HT-29 (cell line): ENCODE results near the gene CACNA1F. TPM values are rescaled to one million over a fixed set of nuclear protein-coding genes. Genes with fewer than 3 reads are reported as not detected.
A peak's percentile ranks its signal among the peaks of the same experiment; 100 is the strongest.

Experiments
- DNase-seq: peaks from one replicate; pipeline ENCODE4 v3.0.0-alpha.2; 2015; ENCODE audit warnings: low spot score
- total RNA-seq: library from RNA; depleted of rRNA; stranded (reverse); fragments of >200 nt; shearing (Covaris generic); gene quantifications from 2 replicates; pipeline ENCODE4 v1.2.3, GENCODE V29; 2014; rRNA removed

CACNA1F gene
- not detected in 2 replicates for total RNA-seq

- DNase-seq, result no peak
Observed at GRCh38 chrX:49233176-49233575, at the start of gene CACNA1F. TSS of gene CACNA1F (minus strand) at chrX:49233340. CDS start at chrX:49233309, 31 bp downstream.

DNA sequence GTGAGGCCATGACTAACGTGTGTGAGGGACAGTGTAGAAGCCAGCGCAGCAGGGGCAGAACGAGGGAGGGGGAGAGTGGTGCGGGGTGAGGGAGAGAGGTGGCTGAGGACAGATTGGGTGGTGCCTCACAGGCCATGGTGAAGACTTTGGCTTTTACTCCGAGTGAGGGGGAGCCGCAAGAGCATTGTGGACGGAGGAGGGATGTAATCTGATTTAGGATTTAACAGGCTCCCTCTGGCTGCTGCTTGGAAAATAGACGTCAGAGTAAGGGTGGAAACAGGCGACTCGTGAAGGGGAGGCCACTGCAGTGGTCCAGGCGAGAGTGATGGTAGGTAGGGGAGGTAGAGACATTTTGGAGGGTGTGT, 49.5 kb upstream of the CACNA1F start:
- DNase-seq, result peak; percentile 33

DNA sequence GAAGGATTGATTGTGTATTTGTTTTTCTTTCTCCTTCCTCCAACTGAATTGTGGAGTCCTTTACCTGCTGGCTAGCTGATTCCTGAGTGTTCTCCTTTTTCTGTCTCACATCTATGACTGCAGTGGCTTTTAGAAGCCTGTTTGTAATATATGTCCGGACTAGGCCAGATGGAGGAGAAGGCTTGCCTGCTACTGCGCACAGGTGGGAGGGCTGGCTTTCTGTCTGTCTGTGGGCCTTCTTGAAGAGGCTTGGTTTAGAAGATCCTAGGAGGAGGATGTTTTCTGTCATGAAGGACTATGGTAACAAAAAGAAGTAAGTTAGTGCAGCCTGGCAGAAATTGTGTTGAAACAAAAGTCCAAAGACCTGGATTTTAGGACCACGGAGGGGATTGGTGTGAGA, 44.9 kb upstream of the CACNA1F start:
- no peak for DNase-seq

DNA sequence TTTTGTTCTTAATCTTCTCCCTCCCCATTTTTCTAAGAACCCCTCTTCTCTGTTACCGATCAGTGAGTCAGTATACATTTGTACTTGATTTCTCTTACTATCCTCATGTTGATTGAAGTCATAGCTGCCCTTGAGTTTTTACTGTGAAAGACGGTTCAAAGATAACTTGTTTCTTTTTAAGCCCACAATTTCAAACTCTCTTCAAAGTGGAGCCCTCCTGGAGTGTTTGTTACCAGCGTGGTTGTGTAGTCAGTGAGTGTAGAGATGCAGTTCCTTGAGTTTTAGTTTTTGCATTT, 44.3 kb upstream of the CACNA1F start:
- DNase-seq, result no peak

DNA sequence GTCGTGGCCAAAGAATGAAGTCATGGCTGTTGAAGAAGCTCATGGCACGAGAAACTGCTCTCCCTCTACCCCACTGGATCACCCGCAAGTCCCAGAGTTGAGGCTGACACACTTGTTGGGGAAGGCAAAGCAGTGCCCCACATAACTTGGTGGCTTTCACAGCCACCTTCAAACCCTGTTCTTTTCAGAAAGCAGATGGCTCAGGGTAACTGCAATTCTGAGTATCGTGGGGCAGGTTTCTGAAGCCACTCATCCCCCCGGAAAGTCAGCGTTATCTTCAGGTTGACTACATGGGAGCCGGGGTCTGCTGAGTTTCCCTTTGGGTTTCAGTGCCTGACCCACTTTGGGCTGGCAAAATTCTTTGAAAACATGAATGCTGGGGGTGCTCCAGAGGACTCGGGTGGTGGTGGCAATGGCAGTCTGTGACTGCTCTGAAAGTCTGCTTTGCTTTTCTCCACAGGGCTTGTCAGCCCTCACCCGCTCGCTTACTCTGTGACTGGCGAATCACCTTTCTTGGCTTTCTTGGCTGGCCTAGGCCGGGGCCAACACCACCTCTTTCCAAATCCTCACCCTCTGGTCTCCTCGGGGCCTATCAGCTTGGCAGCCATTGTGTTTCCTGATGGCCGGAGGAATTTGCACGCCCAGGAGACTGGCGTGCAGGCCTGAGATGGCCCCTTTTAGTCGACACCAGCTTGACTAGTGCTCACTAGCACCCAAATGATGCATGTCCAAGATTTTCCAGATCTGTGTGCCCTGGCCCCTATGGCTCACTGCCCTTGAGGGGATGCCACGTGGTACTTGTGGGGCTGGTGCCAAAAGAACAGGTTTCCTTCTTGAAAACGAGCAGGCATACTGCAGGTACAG, 43.8 kb upstream of the CACNA1F start:
- no peak for DNase-seq

DNA sequence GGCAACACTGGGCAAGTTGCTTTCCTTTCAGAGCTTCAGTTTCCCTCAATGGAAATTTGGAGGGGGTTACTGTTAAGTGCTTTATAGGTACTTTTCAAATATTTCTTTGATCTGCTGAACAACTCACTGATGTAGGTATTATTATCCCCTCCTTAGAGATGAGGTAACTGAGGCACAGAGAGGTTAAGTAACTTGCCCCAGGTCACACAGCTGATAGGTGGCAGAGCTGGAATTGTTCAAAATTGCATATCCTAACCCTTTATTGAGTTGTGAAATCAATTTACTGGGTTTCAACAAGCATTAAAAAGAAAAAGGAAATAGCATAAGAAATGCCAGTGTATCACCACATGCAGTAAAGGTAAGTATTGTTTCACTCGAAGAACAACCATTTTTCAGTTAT, 43.1 kb upstream of the CACNA1F start:
- no peak for DNase-seq

DNA sequence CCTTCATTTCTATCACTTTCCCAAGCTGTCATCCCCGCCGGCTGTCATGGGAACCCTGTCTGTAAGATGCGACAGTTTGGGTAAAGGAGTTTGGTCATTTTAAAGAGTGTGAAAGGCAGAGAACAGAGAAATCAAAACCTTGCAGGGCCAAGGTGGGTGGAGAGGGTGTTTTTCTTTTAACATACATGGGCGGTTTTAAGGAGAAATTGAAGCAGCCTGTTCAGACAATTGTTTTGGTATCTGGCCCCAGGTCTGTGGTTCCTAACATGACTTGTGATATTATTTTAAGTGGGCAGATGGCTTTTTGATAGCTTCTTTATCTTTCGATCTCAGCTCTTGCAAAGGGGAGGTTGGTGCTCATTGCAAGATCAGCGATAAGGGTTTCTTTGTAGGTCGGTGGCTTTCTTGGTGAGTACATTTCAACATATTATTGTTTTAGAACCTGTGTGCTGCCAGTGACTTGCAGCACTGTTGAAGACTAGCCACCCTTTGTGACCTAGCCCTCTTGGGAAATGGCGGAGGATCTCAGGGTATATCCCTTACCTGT, 40.1 kb upstream of the CACNA1F start:
- DNase-seq, result no peak

GRCh38 chrX:49272421-49272820, 39.3 kb upstream of the CACNA1F start:
- no peak for DNase-seq

GRCh38 chrX:49271341-49271740, 38.2 kb upstream of the CACNA1F start:
- peak; percentile 11 for DNase-seq

DNA sequence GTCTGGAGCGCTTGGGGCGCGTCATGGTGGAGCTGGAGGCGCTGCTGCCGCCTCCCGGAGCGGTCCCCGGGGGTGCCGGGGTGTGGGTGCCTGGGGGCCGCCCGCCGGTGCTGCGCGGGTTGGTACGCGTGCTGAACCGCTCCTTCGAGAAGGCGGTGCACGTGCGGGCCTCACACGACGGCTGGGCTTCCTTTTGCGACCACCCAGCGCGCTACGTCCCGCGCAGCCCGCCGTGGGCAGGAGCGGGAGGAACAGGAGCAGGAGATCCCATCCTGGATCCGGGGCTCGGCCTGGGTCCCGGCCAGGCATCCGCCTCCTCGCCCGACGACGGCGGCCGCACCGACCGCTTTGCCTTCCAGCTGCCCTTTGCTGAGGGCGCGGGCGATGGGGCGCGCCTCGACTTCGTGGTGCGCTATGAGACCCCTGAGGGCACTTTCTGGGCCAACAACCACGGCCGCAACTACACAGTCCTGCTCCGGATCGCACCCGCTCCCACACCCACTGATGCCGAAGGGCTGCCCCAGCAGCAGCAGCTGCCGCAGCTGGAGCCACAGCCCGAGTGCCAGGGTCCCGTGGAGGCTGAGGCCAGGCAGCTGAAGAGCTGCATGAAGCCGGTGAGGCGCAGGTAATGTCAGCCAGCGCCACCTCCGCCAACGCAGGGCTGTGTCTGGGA, 37.2 kb upstream of the CACNA1F start:
- no peak for DNase-seq

GRCh38 chrX:49269767-49270248, 36.7 kb upstream of the CACNA1F start, which contains the start of gene PPP1R3F:
TSS of gene PPP1R3F (plus strand) at chrX:49269793. CDS start at chrX:49269870, 77 bp downstream.
- DNase-seq, result no peak

GRCh38 chrX:49269010-49269766, 36.0 kb upstream of the CACNA1F start:
- DNase-seq, result peak; percentile 97

DNA sequence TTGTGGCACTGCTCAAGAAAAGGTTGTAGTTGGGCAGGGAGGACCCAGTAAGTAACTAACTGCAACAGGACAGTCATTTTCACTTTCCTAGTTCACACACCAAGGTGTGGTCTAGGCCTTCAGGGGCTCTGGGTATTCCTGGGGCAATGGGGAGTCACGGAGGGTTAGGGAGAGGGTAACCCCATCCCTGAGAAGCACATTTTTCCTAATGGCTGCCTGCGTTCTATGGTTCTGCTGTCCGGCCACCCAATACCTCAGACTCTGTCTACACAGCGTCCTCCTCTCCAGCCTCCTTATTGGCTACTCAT, 35.5 kb upstream of the CACNA1F start:
- DNase-seq, result no peak

DNA sequence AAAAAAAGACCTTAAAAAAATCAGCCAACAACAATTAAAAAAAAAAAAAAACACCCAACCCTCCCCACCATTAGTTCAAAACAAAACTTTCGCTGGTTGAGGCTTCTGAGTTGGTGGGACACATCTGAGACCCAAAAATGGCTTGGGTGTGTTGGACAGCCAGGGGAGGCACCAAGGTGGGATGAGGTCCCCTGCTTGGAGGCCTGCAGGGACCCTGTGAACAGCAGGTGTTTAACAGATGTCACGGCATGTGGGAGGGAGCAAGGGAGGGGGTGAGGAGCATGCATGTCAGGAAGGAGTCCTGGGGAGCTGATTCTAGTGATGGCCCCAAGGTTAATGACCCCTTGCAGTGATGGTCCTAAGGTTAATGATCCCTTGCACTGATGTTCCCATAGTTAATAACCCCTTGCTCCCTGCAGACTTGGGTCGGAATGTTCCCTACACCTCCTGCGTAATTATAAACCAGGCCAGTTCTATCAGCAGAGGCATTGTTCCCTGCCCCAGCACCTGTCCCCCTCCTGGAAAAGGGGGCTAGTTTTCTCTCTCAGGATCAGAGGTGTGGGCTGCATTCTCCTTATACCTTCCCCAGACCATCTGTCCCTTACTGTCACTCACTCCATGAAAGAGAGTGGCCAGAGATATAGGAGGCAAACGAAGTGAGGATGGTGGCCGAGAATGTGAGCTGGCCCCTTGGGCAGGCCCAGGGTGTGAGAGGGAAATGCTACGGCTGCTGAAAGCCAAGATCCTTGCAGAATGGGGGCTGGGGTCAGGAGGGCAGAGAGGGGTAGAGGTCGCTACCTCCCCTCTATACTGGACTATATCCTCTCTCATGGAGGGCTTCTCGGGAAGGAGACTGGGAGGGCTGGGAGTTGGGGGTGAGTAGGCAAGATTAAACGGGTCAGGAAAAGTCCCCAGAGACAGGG, 33.6 kb upstream of the CACNA1F start:
- DNase-seq, result no peak

GRCh38 chrX:49264460-49264859, 31.3 kb upstream of the CACNA1F start, which contains the start of gene FOXP3:
TSS of gene FOXP3 (minus strand) at chrX:49264710. CDS start at chrX:49258505, 6,205 bp downstream.
- no peak for DNase-seq

DNA sequence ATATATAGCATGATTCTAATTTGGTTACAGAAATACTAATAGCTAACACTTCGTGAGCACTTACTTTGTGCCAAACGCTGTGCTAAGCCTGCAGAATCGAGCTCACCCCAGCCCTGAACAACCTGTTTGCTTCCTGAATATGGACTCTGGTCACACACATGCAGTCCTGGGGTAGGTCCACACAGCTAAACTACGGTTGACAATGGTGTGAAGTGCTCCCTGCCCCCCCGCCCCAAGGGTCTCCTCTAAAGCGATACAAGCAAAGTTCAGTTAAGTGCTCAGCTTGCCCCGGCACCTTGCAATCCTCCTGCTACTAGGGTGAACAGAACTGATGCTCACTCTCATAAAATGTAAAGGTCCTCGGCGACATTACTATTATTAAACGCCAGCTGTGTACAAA, 30.5 kb upstream of the CACNA1F start:
- DNase-seq, result no peak

DNA sequence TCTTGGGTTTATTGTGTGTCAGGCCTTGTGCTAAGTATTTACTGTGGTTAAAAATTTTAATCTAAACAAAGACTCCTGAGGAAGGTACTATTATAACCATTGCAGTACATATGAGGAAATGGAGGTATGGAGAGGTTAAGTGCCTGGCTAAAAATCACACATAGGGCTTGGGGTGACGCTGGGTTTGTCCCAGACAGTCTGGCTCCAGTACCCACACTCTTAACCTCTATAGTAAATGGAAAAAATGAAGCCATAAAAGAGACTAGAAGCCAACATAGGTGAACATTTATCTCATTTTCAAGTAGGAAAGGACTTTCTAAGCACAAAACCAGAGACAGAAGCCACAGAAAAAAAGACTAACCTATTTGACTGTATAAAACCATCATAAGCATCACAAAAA, 29.5 kb upstream of the CACNA1F start:
- no peak for DNase-seq

- no peak for DNase-seq
Observed at GRCh38 chrX:49260221-49260985, 27.3 kb upstream of the CACNA1F start.

- DNase-seq, result no peak
Observed at GRCh38 chrX:49258749-49259124, 25.6 kb upstream of the CACNA1F start.
